K562 treated with DMSO at 1 percent for 24 hours (cell line): ENCODE measurements around the gene AGA. TPM values are rescaled to one million over a fixed set of nuclear protein-coding genes. Genes with fewer than 3 reads are reported as not detected.

Experiments used
- total RNA-seq: library from RNA; unstranded; fragments of 300-600 nt; gene quantifications from 2 replicates; pipeline ENCODE4 v1.2.3, GENCODE V29; 2022; ENCODE audit warnings: low read depth; ENCODE audit not compliant: insufficient read depth

Gene AGA
- total RNA-seq: 28.6 and 32.2 TPM in 2 replicates

GRCh38 chr4:177441803-177442622 lies at the start of gene AGA:
AGA (minus strand) TSS chr4:177442437; CDS start chr4:177442375, 62 bp downstream.

Other genes starting within 250 kb of the AGA start
- 14.9 and 15.3 TPM in 2 replicates for gene NEIL3, start 132.6 kb downstream of the AGA start, total RNA-seq